MV-4-11 (cell line): ENCODE measurements around the gene SNTB2.
"Not testable (repeated sequence)": the region's sequence is repeated elsewhere in the genome, so short reads cannot be mapped to it uniquely, and the experiment has no call there.

Source experiments
- DNase-seq: peaks from one replicate; lab custom pipeline; 2025; lab: John Stamatoyannopoulos, UW

The SNTB2 gene

GRCh38 chr16:69237296-69237695 lies 50.3 kb downstream of the SNTB2 start:
- DNase-seq, result no peak

DNA sequence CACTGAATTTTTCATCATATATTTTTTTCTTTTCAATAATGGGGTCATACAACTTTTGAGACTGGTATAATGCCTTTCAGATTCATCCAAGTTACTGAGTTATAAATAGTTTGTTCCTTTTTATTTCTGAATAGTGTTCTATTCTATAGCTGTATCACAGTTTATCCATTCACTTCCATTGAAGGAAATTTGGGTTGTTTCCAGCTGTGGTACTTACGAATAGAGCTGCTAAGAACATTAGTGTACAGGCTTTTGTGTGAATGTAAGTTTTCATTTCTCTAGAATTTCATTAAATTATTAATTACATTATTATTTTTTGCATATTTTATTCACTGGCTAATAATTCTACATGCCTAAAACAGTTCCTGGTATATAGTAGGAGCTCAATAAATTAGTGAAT lies 52.9 kb downstream of the SNTB2 start:
- DNase-seq, result no peak

GRCh38 chr16:69240331-69240730 lies 53.4 kb downstream of the SNTB2 start:
- DNase-seq, result no peak

- no peak for DNase-seq
Observed at GRCh38 chr16:69241926-69242325, 55.0 kb downstream of the SNTB2 start.

DNA sequence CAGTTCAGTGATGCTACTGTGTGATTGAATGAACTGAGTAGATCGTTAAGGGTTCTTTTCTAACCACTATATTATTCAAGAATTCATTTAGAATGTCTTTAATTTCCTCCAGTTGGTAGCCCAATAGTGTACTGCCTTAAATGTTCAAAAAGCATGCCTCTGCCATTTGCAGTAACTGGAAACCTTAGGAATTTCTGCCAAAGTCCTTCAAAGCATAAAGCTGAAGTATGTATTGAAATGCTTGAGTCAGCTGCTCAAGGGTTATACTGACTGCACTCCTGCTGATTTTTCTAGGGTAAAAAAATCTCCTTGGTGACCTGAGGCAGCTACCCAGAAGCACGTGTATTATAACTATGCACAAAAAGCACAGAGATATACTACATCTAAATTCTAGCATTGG lies 56.5 kb downstream of the SNTB2 start:
- no peak for DNase-seq

DNA sequence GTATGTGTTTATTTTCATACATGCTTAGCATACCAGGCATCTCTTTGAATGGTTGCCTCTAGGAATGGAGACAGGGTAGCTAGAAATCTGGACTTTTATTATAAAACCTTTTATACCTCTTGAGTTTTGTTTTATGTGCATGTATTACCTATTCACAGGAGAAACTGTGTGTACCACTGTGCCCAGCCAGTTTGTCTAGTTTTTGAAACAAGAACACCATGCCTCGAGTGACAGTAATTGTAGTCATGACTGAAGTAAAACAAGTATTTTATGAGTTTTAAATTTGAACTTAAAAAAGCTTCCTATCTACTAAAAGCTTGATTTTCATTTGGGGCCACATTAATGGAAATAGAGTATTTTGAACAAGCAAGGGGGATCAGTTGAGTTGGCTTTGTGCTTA lies 57.4 kb downstream of the SNTB2 start:
- DNase-seq, result no peak

- no peak for DNase-seq
Observed at GRCh38 chr16:69250081-69250480, 63.1 kb downstream of the SNTB2 start.

DNA sequence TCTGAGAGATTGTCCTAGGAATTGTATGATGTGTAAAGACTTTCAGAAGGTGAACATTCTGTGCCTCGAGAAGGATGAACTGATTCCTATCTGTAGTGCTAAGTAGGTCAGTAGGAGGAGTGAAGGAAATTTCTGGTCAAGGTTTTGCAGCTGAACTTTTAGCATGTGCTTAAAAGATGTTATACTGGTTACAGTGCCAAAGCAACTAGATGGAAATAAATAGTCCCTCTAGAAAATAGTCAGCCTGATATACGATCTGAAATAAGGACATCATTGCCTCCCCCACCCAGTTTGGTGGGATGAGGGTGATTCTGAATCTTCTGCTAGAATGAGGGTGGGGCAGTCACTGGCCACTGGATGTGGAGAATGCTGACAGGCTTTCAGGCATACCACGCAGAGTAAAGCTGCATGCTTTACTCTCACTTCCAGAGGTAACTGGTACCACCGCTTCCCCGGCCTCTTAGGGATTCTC lies 66.9 kb downstream of the SNTB2 start:
- DNase-seq, result no peak

DNA sequence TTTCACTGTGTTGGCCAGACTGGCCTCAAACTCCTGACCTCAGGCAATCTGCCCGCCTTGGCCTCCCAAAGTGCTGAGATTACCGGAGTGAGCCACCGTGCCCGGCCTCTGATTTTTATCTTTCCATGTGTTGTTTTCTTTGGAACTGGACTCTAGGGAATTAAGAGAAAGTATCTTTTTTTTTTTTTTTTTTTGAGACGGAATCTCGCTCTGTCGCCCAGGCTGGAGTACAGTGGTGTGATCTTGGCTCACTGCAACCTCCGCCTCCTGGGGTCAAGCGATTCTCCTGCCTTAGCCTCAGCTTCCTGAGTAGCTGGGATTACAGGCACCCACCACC lies 72.4 kb downstream of the SNTB2 start:
- DNase-seq, result not testable (repeated sequence)

- no peak for DNase-seq
Observed at GRCh38 chr16:69260019-69260418, 73.1 kb downstream of the SNTB2 start.

- no peak for DNase-seq
Observed at GRCh38 chr16:69260506-69260905, 73.5 kb downstream of the SNTB2 start.

DNA sequence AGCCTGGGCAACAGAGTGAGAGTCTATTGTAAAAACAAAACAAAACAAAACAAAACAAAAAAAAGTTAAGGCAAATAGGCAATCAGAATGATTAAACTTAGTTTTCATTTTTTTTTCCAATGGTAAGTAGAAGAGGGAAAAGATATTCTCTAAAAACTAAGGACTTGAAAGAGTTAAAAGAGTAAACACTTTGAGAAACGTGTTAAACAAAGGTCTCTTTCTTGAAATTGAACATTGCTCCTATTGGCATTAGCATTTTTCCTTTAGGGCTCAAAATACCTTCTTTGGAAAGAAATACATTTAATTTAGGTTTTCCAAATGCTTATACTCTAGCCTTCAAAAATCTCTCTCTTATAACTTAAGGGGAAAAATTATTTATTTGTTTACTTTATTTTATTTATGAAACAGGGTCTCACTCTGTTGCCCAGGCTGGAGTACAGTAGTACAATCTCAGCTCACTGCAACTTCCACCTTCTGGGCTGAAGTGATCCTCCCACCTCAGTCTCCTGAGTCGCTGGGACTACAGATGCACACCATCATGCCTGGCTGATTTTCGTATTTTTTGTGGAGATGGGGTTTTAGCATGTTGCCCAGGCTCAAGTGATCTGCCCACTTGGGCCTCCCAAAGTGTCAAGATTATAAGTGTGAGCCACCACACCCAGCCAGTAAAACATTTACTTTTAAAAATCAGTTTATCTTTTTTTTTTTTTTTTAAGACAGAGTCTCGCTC lies 79.5 kb downstream of the SNTB2 start:
- DNase-seq, result no peak

- DNase-seq, result no peak
Observed at GRCh38 chr16:69267633-69268032, 80.7 kb downstream of the SNTB2 start.

DNA sequence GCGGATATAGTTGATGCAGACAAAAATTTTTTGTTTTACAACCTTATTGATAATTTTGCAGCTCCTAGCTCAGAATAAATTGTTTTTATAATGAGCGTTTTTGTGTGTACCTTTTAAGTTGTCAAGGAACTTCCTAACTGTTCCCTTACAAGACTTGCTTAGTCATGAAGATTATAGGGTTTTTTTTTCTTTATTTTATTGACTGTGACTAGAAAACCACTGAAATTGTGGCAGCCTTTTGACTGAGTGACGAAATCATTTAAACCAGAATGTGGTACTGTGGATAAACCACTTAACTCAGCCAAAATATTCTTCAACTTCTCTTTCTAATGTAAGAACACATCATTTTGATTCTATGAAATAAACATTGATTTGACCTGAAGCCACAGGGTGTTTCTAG lies 83.4 kb downstream of the SNTB2 start:
- DNase-seq, result peak; percentile 81

GRCh38 chr16:69270831-69271230 lies 83.9 kb downstream of the SNTB2 start:
- no peak for DNase-seq

- no peak for DNase-seq
Observed at GRCh38 chr16:69273009-69273408, 86.0 kb downstream of the SNTB2 start.

GRCh38 chr16:69274699-69275235 lies 87.8 kb downstream of the SNTB2 start:
- DNase-seq, result no peak

- DNase-seq, result no peak
Observed at GRCh38 chr16:69276148-69277115, 89.5 kb downstream of the SNTB2 start.

DNA sequence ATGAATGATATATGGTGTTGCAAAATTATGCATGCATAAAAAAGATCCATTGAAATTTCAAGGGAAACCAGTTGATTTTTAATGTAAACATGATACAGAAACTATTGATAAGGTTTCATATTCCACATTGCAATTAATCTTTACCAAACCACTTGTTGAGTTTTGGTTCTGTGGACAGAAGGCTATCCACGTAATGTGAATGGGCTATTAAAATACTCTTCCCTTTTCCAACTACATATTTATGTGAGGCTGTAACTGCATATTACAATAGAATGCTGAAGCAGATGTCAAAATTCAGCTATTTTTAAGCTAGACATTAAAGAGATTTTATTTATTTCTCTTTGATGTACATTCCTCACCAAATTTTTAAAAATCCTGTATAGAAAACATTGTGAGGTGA lies 90.4 kb downstream of the SNTB2 start:
- no peak for DNase-seq

- no peak for DNase-seq
Observed at GRCh38 chr16:69283851-69284250, 96.9 kb downstream of the SNTB2 start.

DNA sequence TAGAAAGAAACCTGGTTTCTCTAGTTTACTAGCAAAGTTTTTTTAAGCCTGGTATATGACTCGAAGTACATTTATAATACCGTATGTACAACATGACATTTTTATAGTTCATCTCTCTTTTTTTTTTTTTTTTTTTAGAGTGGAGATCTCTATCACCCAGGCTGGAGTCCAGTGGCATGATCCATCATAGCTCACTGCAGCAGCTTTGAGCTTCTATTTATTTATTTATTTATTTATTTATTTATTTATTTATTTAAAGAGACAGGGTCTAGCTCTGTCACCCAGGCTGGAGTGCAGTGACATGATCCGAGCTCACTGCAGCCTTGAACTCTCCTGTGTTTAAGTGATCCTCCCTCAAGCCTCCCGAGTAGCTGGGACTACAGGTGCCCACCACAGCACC lies 98.3 kb downstream of the SNTB2 start:
- DNase-seq, result no peak

- DNase-seq, result peak; percentile 43
Observed at GRCh38 chr16:69286941-69287713, 100.2 kb downstream of the SNTB2 start.
